ENCODE results near the gene STX3.

- TF ChIP-seq, protein P1, sequence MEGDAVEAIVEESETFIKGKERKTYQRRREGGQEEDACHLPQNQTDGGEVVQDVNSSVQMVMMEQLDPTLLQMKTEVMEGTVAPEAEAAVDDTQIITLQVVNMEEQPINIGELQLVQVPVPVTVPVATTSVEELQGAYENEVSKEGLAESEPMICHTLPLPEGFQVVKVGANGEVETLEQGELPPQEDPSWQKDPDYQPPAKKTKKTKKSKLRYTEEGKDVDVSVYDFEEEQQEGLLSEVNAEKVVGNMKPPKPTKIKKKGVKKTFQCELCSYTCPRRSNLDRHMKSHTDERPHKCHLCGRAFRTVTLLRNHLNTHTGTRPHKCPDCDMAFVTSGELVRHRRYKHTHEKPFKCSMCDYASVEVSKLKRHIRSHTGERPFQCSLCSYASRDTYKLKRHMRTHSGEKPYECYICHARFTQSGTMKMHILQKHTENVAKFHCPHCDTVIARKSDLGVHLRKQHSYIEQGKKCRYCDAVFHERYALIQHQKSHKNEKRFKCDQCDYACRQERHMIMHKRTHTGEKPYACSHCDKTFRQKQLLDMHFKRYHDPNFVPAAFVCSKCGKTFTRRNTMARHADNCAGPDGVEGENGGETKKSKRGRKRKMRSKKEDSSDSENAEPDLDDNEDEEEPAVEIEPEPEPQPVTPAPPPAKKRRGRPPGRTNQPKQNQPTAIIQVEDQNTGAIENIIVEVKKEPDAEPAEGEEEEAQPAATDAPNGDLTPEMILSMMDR (conservative IDR thresholded peaks at IDR 0.05; ENCODE audit: low read length), result peak; percentile 81
- TF ChIP-seq EZH2phosphoT487 (IDR thresholded peaks at IDR 0.05; ENCODE audit: borderline replicate concordance), result no peak
These were observed 47.5 kb downstream of the STX3 start for GRCh38 chr11:59802639-59803176.
